Panc1 (cell line): Measurements from ENCODE around the gene ATP13A2.

ENCODE experiments used
- POLR2AphosphoS5 ChIP-seq: IDR thresholded peaks from 2 replicates; pipeline ENCODE4 v1.6.1; 2012; ENCODE audit warnings: mild to moderate bottlenecking, low read depth, low read length, moderate library complexity
- TF ChIP-seq, protein P1 (sequence below), 2 experiments: IDR thresholded peaks; 2 replicates each; pipeline ENCODE4 v1.6.1; 2011 to 2012; ENCODE audit warnings: low read depth in 2 of 2, control low read depth in 1 of 2, low read length in 1 of 2, mild to moderate bottlenecking in 1 of 2, moderate library complexity in 1 of 2; ENCODE audit not compliant: insufficient read depth in 1 of 2

DNA sequence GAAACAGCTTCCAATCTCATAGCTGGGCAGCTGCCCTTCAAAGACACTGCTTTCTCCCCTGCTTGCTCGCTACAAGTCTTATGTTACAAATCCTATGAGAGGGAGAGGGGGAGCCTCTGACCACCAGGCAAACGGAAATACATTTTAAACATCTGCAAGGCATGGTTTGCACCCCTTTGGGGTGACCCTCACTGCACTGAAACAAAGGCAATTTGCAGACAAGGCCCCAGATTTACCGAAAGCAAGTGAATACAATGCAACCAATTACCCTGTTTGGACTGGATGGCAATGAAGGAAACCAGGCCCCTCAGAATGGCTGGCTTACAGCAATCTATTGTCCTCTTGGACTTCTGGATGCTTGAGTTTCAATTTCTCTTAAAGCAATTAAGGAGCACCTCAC, 11.8 kb upstream of the ATP13A2 start:
- no peak for TF ChIP-seq POLR2AphosphoS5
- TF ChIP-seq, protein P1, sequence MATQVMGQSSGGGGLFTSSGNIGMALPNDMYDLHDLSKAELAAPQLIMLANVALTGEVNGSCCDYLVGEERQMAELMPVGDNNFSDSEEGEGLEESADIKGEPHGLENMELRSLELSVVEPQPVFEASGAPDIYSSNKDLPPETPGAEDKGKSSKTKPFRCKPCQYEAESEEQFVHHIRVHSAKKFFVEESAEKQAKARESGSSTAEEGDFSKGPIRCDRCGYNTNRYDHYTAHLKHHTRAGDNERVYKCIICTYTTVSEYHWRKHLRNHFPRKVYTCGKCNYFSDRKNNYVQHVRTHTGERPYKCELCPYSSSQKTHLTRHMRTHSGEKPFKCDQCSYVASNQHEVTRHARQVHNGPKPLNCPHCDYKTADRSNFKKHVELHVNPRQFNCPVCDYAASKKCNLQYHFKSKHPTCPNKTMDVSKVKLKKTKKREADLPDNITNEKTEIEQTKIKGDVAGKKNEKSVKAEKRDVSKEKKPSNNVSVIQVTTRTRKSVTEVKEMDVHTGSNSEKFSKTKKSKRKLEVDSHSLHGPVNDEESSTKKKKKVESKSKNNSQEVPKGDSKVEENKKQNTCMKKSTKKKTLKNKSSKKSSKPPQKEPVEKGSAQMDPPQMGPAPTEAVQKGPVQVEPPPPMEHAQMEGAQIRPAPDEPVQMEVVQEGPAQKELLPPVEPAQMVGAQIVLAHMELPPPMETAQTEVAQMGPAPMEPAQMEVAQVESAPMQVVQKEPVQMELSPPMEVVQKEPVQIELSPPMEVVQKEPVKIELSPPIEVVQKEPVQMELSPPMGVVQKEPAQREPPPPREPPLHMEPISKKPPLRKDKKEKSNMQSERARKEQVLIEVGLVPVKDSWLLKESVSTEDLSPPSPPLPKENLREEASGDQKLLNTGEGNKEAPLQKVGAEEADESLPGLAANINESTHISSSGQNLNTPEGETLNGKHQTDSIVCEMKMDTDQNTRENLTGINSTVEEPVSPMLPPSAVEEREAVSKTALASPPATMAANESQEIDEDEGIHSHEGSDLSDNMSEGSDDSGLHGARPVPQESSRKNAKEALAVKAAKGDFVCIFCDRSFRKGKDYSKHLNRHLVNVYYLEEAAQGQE (IDR thresholded peaks at IDR 0.05; ENCODE audit: insufficient read depth in 1 of 2, low read depth in 2 of 2, low read length in 1 of 2) = no peak
